ENCODE results near the gene ARHGAP23. TPM values are rescaled to one million over a fixed set of nuclear protein-coding genes. Genes with fewer than 3 reads are reported as not detected.

Gene ARHGAP23
- total RNA-seq, 1 experiment from 2014 or later, result 97.9 TPM

DNA sequence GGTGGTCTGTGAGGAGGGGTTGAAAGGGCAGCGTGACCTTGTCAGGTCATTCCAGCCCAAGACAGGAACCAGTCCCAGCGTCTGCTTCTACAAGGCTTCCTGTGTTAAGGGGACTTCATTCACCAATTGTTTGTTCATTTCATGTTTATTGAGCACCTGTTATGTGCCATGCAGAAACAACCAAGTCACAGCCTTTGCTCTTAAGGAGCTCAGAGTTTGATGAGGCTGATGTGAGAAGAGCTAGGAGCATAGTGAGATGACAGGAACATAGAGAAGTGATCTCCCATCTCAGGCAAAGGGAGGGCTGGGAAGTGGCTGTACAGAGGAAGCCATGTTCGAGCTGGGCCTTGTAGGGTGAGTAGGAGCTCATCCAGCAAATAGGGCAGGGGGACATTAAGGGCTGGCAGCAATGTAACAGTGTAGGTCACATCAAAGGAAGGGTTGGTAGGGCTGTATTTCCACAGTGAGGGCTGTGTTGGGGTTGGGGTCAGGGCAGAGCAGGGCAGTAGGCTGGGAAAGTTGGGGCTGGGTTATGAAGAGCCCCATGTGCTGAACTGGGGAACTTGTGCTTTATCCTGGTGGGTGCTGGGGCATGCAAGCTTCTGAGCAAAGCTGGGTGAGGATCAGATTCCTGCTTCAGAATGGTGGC, 79.8 kb downstream of the ARHGAP23 start:
- Histone ChIP-seq H3K23me2 (ENCODE audit: insufficient read length, low read depth, low read length, poor library complexity, severe bottlenecking) (peaks cover 18% of the 10 kb centered on the region), H3K27ac (ENCODE audit: insufficient read length, low read depth, low read length) (peak overlapping the region; percentile 0), H3K56ac (ENCODE audit: insufficient read length, low read depth, low read length) (no peak overlapping the region), H4K20me1 (ENCODE audit: control insufficient read depth, insufficient read depth, insufficient read length) (peaks cover under 1% of the 10 kb centered on the region), H2BK12ac (ENCODE audit: insufficient read length, low read depth, low read length) (no peak overlapping the region), H3K14ac (ENCODE audit: insufficient read depth, low read length) (no peak overlapping the region; the same call in 1 of the 2 replicates), H3K18ac (ENCODE audit: insufficient read length, low read depth, low read length) (no peak overlapping the region), H4K8ac (replicated peaks; ENCODE audit: insufficient read length, low read depth, low read length) (no peak overlapping the region), H2BK5ac (ENCODE audit: insufficient read length, low read length) (no peak overlapping the region), H2AFZ (ENCODE audit: low read length) (no peak overlapping the region), H4K91ac (ENCODE audit: insufficient read length, low read depth, low read length) (no peak overlapping the region), H2BK20ac (ENCODE audit: low read depth, low read length, poor library complexity, severe bottlenecking) (no peak overlapping the region), H2AK5ac (ENCODE audit: insufficient read length, low read length) (no peak overlapping the region), H3K79me2 (ENCODE audit: insufficient read depth, low read length) (no peaks in the 10 kb centered on the region), H3K9me3 (ENCODE audit: control insufficient read depth, low read depth, low read length) (no peaks in the 10 kb centered on the region), H3K79me1 (ENCODE audit: insufficient read depth, low read depth, low read length, poor library complexity, severe bottlenecking) (no peaks in the 10 kb centered on the region), H4K5ac (ENCODE audit: insufficient read length, low read depth, low read length) (no peak overlapping the region), H2BK15ac (ENCODE audit: low read depth, low read length) (no peak overlapping the region), H3T11ph (ENCODE audit: low read length) (no peak overlapping the region), H2BK120ac (ENCODE audit: low read depth, low read length, poor library complexity, severe bottlenecking) (no peak overlapping the region), H3K4ac (ENCODE audit: low read depth, low read length) (no peak overlapping the region), H3K27me3 (ENCODE audit: insufficient read depth, low read length) (no peaks in the 10 kb centered on the region; the same call in 1 of the 2 replicates), H3K4me2 (ENCODE audit: insufficient read depth, insufficient read length, low read length) (no peak overlapping the region), H3K4me1 (ENCODE audit: insufficient read depth, low read length) (peaks cover 8% of the 10 kb centered on the region; the same call in 1 of the 2 replicates), H3K23ac (ENCODE audit: insufficient read length, low read depth, low read length) (no peak overlapping the region), H3K9ac (ENCODE audit: extremely low read depth, insufficient read length, low read length) (no peak overlapping the region)
- peaks cover 28% of the 10 kb centered on the region for H3K27me3 Mint-ChIP-seq (ENCODE audit: low read depth)
- WGBS (ENCODE audit: extremely low coverage, insufficient read length, low lambda C conversion rate), result no CpG with 5 or more reads among the region's 3 CpGs
- H3K9me3 Mint-ChIP-seq, result no peaks in the 10 kb centered on the region
- no peak for DNase-seq
- H3K36me3 Mint-ChIP-seq (ENCODE audit: insufficient read depth in 1 of 3, low read depth in 3 of 3), result peaks cover 1 to 37% (median 3%) of the 10 kb centered on the region in 3 experiments
- peak overlapping the region in 1 of 2 experiments; percentile 27; a peak in 1 of 5 replicates for H3K4me3 Mint-ChIP-seq
- TF ChIP-seq, protein P1, sequence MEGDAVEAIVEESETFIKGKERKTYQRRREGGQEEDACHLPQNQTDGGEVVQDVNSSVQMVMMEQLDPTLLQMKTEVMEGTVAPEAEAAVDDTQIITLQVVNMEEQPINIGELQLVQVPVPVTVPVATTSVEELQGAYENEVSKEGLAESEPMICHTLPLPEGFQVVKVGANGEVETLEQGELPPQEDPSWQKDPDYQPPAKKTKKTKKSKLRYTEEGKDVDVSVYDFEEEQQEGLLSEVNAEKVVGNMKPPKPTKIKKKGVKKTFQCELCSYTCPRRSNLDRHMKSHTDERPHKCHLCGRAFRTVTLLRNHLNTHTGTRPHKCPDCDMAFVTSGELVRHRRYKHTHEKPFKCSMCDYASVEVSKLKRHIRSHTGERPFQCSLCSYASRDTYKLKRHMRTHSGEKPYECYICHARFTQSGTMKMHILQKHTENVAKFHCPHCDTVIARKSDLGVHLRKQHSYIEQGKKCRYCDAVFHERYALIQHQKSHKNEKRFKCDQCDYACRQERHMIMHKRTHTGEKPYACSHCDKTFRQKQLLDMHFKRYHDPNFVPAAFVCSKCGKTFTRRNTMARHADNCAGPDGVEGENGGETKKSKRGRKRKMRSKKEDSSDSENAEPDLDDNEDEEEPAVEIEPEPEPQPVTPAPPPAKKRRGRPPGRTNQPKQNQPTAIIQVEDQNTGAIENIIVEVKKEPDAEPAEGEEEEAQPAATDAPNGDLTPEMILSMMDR (conservative IDR thresholded peaks at IDR 0.05), result no peak
- H3K27ac Mint-ChIP-seq, result peak overlapping the region in 1 of 3 experiments; percentile 25; a peak in 2 of 7 replicates
- peaks cover 35 to 47% of the 10 kb centered on the region in 2 experiments for H3K4me1 Mint-ChIP-seq
